NCI-H524 treated with DMSO at 0.1 percent for 48 hours (cell line): Measurements from ENCODE around the gene CSRNP3.
"Not testable (repeated sequence)": the region's sequence is repeated elsewhere in the genome, so short reads cannot be mapped to it uniquely, and the experiment has no call there.

ENCODE experiments used
- DNase-seq: peaks from one replicate; lab custom pipeline; 2025; lab: John Stamatoyannopoulos, UW

CSRNP3 gene

DNA sequence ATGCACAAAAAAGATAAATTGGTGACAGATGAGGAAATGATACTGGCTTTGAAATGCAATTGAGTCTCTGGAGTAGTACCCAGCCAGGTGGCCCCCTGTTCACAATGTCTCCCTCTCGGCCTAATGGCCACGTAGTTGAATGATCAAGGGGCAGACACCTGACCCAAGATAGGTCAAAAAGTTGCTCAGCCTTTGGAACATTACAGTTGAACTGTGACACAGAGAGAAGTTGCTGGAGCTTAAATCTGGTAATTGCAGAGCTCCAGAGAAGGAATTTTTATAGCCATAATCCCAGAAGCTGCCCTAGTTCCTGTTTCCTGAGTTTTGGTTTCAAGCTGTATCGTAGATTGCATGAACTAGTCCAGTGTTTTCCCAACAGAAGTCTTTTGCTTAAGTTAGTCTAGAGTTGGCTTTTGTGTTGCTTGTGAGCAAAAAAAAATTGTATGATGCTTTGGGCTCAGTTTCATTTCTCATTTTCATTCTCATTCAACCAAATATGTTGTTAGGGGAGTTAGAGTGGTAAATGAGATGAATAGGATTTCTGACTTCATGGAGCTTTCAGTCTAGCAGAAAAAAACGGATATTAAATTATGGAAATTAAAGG lies 117.9 kb downstream of the CSRNP3 start:
- no peak for DNase-seq

DNA sequence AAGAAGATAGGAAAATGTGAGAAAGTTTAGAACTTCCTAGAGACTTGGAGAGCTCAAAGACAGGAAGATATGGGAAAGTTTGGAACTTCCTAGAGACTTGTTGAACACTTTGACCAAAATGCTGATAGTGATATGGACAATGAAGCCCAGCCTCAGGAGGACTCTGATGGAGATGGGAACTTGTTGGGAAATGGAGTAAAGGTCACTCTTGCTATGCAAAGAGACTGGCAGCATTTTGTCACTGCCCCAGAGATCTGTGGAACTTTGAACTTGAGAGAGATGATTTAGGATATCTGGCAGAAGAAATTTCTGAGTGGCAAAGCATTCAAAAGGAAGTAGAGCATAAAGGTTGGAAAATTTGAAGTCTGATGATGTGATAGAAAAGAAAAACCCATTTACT lies 121.5 kb downstream of the CSRNP3 start:
- DNase-seq = not testable (repeated sequence)

DNA sequence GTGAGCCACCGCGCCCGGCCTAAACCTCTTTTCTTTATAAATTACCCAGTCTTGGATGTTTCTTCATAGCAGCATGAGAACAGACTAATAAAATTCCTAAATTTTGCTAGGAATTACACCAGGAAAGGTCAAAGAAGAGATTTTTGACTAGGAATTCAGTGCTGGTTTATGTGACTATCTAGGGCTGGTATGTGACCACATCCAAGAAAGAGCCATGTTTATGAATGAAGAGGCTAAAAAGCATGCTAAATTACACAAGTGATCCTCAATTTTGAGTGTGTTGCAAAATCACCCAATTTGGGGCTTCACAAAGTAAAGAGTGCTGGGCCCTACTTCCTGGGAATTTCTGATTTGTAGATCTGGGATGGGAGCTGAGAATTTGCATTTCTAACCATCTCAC lies 123.6 kb downstream of the CSRNP3 start:
- DNase-seq = no peak

DNA sequence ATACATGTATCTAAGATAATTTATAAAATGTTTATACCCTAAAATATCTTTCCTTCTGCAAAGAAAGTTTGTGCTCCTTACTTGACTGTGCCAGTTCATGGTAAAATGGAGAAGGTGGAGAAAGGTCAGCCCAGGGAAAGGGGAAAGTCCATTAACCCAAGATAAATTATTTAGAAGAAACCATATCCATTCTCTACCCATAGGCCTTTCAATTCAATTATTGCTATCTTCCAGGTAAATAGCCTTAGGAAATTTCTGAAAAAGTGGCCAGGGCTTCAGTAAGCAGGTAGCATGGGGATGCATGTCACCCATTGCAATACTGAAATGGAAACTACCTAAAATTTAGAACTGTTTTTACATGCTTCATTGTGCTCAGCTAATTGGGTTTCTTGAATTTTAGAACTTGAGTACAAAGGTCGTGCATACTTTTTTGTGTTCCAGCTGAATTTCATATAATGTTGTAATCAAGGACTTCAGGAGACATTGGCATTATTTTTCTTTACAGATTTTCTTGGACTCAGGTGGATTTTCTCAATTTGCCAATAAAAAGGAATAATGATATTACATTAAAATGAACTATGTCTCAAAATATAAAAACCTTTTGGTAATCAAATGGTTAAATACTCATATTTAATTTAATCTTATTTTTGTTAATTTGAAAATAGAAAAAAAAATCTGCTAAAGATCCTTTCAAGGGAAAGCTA lies 124.9 kb downstream of the CSRNP3 start:
- DNase-seq = no peak

DNA sequence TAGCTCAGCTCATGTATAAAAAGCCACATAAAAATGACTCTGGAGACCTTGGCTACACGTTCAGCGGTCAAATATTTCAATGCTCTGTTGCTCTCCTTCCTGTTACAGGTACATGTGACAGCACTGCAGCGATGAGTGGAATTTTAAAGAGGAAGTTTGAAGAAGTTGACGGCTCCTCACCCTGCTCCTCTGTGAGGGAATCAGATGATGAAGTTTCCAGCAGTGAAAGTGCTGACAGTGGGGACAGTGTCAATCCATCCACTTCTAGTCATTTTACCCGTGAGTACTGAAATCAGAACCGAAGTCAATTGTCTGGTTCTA lies 125.4 kb downstream of the CSRNP3 start:
- DNase-seq = no peak

DNA sequence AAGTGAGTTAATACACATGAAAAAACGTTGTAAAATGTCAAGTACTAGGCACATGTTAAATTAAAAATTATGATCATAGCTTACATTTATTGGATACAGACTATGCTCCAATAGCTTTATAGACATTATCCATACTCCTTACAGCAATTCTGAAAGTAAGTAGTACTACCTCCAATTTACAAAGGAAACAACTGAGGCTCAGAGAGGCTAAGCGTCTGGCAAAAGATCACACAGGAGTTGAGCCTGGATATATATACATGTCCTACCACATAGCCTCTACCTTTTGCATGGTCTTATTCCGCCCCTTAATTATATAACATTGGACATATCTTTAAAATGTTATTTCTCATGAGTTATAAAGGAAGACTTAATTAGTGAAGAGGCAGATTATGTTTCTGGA lies 127.3 kb downstream of the CSRNP3 start:
- DNase-seq = no peak

DNA sequence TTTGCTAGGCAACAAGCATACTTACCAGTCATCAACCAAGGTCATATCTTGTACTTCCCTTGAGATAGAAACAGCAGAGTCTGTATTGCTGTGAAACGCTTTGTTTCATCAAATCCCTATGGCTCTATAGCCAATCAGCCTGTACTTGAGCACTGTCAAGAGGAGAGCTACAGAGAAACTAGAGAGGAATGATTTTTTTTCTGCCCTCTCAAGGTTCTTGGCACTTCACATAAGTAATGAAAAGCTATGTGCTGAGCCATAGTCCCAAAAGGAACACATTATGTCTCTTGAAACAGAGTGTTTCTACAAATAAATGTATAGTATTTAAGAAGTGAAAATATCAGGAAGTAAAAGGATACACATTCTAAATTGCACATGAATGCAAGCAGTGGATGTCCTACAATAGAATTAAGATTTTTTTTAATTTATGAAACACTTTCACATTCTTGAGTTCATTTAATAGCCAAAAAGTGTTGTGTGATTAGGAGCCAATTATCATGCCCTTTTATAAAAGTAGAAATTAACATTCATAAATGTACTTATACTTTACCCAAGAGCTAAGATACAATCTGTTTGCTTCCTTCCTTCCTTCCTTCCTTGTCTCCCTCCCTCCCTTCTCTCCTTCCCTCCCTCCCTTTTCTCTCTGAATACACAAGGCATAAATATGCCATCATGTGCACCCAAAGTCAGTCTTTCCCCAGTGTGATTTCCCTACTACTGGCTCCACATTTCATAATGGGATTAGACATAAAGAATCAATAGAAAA lies 131.8 kb downstream of the CSRNP3 start:
- no peak for DNase-seq

DNA sequence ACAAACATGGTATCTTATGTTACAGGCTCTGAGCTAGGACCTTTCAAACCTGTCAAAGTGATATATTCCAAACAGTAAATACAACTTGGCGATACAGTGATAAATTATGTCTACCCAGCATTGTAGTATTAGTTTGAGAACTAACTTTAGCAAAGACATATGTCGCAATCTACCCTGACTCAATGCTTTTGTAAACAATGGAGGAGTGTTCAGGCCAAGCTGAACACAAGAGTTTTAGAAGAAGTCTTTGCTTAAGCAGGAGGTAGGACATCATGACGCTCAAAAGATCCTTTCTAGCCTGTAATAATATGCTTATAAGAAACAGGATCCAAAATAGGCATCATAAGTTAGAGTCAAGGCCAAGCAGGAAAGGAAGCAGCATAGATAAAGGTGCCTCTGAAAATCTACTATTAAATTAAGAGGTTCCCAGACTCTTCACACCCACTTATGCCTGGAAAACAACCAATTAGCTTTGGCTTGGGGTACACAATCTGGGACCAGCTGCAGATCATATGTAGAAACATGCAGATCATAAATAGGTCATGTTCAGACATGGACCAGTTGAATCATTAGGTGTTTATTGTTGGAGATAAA lies 132.5 kb downstream of the CSRNP3 start:
- no peak for DNase-seq

DNA sequence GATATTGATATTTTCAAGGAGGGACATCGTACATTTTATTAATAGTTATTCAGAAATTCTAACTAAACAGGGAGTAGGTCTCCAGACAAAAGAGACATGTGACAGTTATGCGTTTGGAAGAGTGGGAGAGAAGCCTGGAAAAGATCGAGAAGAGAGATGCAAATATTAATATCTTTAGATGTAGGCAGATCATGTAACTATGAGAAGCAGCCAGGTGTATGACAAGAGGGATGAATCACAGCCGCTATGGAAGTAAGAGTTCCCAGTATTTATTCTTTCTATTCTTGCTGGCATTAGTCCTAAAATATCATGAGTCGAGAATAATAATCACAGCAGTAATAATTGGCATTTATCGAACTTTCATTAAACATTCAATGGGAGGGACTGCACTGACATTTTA lies 140.2 kb downstream of the CSRNP3 start:
- no peak for DNase-seq

DNA sequence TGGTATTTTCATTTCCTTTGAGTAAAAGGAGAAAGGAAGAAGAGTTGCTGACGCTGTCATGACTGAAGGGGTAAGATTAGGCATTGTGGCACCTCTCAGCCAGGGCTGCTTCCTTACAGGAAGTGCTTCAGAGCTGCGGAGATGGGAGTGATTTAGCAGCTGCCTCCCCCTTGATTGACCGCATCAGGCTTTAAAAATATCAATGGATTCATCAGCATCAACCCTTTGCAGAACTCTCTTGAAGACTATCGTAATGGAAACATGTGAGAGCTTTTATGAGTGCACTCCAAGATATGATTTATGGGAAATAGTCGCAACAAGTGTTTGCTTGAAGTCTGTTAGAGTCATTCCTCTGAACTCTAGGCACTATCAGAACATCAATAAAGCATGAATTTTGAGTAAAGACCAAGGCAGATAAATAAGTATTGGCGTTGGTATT lies 141.1 kb downstream of the CSRNP3 start:
- no peak for DNase-seq

DNA sequence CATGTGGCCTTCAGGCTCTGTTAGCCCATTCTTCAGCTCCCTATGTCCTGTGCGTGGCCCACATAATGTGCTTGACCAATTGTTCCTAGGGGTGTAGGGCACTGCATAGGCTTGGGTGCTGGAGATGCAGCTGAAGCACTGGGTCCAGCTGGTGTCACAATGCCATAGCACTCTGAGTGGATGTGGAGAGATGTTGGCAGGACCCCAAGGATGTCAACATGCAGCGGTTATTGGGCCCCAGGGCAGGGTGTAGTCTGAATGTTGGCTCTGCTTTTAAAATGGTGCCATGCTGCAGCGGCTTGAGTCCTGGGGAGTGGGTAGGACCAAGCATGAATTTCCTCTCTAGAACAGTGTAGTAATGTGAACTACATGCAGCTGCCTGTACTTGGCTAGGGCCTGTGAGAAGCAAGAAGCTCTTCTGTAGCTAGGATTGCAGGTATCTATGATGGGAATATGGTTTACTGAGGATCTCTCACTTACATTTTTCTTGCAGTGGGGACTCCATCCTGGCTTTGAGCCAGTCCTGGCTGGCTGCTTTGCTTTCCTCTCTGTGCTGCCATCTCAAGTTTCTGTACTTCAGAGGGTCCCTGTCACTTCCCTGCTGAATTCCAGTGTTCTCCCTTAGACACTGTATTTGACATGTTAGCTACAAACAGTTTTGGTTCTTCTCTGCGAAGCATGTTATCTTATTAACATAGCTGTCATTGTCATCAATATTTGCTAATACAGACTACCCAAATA lies 148.4 kb downstream of the CSRNP3 start:
- no peak for DNase-seq

DNA sequence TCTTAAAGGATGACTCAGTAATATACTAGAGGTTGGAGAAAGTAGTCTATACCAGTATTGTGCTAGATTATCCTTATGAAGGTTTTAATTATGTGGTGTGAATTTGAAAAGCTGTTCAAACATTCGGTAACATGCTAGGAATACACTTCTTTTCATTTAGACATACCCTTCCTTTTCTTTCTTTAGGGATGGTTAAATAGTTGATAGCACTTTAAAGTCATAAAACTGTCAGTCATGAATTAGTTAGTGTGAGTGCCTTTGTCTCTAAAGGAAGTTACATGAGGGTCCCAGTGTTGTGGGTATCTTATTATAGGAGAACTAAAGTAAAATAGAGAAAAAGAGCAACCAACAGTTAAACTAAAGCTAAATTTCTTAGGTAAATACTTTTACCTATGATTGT lies 149.3 kb downstream of the CSRNP3 start:
- DNase-seq = no peak

DNA sequence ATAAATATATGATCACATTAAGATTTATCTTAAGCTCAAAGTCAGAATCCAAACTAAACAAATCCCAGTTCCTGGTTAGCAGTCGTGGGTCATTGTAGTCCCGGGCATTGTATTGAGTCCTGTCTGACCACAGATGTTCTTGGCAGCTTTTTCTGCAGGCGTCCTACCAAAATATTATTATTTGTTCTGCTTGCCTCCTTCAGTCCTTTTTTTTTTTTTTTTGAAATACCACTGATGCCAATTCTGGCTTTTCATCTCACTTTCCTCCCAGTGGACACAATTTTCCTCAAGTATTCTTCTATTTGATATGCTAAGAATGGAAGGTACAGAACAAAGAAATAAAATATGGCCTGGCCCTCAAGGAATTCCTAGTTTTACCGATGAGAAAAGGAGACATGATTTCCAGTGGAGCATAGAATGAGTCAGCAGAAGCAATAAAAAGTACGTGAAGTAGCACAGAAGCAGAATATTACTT lies 151.6 kb downstream of the CSRNP3 start:
- no peak for DNase-seq

DNA sequence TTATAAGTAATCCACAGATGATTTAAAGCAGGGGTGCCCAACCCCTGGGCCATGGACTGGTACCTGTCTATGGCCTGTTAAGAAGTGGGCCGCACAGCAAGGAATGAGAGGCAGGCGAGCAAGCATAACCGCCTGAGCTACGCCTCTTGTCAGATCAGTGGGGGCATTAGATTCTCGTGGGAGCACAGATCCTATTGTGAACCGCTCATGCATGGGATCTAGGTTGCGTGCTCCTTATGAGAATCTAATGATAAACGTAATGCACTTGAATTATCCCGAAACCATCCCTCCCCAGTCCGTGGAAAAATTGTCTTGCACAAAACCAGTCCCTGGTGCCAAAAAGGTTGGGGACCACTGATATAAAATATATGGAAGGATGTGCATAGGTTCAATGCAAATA lies 153.7 kb downstream of the CSRNP3 start:
- DNase-seq = no peak

DNA sequence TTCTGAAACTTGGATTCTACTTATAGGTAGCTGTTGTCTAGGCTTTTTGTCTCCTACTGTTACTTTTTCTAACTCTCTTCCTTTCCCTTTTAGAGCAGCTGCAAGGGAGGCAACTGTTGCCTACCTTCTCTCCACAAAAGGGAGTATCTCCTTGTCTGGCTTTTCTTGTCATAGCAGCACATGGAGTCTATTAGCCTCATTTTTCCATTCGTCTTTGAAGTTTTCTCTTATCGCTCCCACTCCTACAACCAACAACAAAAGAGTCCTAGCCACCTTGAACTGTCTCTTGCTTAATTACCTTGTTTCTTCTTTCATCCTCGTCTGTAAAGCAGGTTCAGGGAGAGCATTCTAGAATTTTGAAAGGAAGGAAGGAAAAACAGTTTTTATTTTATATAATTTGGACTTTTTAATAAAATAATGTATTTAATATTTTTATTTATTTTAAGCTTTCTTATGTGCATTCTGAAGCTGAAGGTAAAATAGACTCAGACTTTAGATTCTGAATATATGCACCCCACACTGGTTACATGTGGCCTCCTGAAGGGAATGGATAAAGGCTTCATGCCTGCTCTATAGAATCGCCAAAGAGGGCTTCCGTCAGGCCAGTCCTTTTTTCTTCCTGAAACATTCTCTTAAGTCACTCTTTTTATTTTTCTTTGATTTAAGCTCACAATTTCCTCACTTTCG lies 154.4 kb downstream of the CSRNP3 start:
- no peak for DNase-seq

DNA sequence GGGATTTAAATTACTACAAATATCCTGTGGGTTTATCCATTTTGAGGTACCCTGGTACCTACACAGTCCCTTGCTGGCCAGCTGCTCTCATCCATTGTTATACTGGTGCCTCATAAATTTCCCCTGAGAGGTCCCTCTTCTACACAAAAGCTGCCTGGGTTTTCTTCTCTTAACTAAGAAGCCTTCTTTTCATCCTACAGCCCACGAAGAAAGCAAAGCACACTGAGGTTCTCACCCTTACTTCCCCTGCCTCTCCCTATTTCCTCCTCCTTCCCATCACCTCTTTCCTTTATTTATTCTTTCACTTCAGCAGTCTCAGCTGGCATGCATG lies 154.9 kb downstream of the CSRNP3 start:
- no peak for DNase-seq

DNA sequence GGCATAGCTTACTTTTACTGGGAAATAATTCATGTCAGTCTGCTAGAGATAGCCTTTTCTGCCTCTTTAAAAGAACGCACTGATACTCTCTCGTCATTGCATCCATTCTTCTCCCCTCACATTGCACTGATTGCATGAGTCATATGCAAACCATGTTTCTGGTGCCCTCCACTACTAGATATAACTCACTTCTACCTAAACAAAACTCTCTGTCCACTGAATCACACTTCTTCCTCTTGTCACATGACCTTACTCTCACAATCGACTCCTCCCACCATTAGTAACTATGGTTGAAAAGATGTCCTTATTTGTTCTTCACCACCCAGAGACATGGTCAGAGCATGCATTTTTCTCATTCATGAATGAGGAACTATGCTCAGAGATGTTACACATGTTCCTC lies 158.0 kb downstream of the CSRNP3 start:
- DNase-seq = no peak

DNA sequence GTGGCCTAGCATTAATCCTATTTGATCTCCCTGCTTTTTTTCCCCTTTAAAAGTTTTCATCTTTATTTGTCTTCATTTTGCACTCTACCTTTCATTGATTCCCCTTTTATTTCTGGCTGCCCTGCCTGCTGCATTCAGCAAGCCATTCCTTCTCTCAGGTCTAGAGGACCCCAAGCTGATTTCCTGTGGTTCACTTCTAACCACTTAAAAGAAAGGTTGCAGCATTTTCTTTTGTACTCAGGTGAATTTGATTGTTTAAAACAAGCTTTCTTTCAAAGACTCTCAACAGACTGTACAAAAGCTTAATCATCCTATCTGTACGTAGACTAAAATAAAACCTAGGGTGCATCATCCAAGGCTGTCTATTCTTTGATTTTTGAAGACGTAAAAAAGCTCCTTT lies 160.3 kb downstream of the CSRNP3 start:
- DNase-seq = no peak

DNA sequence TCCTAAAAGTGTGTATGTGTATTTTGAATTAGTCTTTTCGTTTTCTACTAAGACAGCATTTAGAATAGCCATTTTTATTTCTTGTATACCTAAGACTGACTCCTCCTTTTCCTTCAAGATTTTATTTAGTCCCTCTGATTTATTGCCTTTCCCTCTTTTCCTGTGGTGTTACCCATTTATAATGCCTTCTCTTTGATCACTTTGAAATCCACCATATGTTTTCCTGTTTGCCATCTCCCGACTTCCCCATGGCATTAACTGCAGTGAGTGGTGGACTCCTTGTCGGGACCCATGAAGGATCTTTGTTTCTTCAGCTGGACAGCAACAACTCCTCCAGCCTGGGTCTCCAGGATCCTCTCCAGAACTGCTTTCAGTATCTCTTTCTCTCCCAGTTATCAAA lies 160.7 kb downstream of the CSRNP3 start:
- DNase-seq = no peak

DNA sequence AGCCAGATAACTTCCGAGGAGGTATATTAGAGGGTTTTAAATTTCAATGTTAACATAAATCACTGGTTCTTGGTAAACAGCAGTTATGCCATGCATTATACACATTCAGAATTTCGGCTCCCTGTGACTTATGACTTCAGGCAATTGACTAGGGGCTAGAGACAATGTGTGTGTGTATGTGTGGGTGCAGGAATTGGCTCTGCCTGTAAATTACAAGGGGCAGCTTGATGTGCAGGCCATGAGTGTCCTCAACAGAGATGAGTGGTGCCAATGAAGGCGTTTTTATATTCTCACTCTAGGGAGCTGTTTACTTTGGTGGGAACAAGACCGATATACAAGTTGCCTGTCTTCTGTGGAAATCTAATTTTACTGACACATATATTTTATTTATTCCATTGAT lies 161.6 kb downstream of the CSRNP3 start:
- DNase-seq = no peak

DNA sequence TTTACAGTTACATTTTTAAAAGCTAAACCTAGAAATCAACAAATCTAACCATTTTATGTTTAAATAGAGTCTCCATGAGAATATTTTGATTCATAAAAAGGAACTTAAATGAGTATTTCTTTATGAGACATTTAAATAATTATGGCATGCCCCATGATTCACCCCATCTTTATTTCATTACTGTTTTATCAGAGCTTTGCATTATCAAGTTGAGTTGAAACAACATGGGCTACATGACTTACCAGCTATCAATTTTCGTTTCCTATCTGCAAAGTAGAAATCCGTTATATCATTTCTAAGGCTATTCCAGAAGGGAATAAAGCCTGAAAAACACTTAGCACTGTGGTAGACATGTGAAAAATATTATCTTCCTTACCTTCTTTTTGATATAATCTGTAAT lies 163.1 kb downstream of the CSRNP3 start:
- DNase-seq = no peak

DNA sequence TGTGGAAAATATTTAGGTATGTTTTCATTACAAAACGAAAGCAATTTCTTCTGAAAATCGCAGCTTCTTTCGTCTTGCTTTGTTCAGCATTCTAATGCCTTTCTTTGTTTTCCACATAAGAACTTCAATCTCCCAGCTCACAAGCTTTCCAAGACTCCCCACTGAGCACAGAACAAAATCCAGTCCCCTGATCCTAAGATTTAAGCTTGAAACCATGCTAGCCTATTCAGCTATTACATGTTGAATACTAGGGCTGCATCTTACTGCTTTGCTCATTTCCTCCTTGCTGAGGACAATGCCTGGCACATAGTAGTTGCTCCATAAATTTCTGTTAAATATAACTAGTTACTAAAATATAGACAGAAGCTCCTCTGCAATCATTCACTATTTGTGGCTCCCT lies 163.9 kb downstream of the CSRNP3 start:
- DNase-seq = no peak
